Stimulated activated CD8-positive, alpha-beta memory T cell treated with anti-CD3 and anti-CD28 coated beads, Interleukin-7, amount 100 ng/mL, for 24 hours (primary cell): ENCODE measurements around the gene GNG13.
"Not testable (repeated sequence)": the region's sequence is repeated elsewhere in the genome, so short reads cannot be mapped to it uniquely, and the experiment has no call there.

ENCODE experiments used
- DNase-seq: peaks from one replicate; pipeline ENCODE4 v3.0.0-alpha.2; 2020; ENCODE audit warnings: low read depth

GNG13 gene

GRCh38 chr16:761625-762513 lies 38.7 kb downstream of the GNG13 start:
- no peak for DNase-seq

- no peak for DNase-seq
Observed at GRCh38 chr16:760545-761343, 39.8 kb downstream of the GNG13 start, which contains the start of gene MSLN. Gene MSLN (plus strand): TSS chr16:760734. CDS start chr16:762681, 1,947 bp downstream.

DNA sequence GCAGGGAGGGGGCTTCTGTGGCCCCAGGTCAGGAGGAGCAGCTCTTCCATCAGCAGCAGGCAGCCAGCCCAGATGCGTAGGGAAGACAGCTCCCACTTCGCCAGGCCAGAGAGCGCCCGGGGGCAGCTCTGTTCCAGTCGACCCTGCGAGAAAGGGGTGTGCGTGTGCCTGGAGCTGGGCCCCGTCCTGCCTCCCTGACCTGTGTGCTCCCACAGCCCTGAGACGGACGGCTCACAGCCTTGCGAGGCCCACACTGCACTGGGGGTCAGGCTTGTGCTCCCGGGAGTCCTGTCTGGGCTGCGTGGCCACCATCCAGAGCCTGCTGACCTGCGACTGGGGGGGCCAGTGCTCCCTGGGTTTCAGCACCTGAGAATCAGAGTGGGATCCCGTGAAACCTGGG lies 40.5 kb downstream of the GNG13 start:
- no peak for DNase-seq

GRCh38 chr16:759110-759910 lies 41.2 kb downstream of the GNG13 start:
- no peak for DNase-seq

DNA sequence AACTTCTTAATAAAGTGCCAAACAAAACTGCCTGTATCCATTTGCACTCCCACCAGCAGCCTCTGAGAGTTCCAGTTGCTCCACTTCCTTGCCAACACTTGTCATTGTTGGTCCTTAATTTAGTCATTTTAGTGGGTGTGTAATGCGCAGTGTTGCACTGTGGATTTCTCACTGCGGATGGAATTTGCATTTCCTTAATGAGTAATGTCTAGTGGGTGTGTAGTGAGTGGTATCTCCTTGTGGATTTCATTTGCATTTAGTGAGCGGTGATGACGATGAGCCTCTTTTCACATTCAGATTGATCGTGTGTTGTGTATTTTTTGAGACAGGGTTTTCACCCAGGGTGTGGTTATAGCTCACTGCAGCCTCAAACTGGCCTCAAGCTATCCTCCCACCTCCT lies 44.1 kb downstream of the GNG13 start:
- no peak for DNase-seq

DNA sequence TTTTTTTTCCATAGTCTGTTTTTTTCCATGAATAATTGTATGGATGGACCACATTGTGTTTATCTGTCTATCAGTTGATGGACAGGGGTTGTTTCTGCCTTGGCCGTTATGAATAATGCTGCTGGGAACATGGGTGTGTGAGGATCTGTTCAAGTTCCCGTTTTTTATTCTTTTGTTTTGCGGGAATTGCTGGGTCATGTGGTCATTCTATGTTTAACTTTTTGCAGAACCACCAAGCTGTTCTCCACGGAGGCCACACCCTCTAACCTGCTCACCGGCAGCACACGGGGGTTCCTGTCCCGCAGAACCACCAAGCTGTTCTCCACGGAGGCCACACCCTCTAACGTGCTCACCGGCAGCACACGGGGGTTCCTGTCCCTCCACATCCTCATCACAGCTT lies 45.9 kb downstream of the GNG13 start:
- DNase-seq, result no peak

GRCh38 chr16:754121-754607 lies 46.4 kb downstream of the GNG13 start:
- DNase-seq, result not testable (repeated sequence)

DNA sequence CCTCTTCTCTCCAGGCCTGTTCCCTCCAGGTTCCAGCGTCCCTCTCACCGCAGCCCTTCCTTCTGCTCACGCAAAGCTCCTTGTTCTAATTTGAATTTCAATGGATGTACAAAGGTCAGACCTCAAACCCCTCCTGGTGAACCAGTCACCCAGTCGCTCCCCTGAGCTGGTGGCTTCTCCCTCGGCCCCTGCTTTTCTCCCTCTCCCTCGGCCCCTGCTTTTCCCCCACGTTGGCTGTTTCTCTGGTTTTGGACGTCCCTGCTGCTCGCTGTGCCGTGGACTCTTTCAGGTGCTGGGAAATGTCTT lies 48.6 kb downstream of the GNG13 start:
- DNase-seq, result no peak

DNA sequence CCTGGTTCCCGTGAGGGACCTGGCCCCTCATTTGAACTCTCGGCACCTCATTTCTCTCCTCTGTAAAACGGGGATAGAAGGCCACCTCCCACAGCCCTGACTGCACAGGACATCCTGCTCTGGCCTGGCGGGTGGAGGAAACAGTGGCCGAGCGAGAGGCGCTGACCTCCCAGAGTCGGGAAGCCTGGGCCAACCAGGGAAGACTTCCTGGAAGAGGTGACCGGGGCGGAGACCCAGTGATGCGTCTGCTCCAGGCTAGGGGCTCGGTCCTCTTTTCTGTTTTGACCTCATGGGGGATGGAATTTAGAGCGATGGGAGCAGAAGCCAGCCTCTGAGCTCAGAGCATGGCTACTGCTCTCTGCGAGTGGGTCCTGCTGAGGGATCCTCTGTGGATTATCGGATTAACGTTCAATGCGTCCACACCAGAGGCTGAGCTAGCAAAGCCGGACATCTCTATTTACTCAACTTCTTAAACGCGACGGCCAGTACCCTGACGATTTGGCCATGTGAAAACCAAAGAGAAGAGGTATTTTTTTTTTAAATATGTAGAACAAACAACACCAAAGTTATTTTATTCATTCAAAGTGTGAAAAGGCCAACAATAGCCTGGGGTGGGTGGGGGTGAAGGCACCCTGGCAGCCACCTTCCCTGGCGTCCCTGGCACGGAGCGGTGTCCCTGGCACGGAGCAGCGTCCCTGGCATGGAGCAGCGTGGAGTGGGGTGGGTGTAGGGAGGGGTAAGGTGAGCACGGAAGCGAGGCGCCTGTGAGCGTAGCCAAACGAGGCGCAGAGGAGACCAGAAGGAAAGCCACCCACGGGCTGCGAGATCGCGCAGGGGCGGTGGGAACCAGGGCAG lies 49.2 kb downstream of the GNG13 start:
- no peak for DNase-seq

DNA sequence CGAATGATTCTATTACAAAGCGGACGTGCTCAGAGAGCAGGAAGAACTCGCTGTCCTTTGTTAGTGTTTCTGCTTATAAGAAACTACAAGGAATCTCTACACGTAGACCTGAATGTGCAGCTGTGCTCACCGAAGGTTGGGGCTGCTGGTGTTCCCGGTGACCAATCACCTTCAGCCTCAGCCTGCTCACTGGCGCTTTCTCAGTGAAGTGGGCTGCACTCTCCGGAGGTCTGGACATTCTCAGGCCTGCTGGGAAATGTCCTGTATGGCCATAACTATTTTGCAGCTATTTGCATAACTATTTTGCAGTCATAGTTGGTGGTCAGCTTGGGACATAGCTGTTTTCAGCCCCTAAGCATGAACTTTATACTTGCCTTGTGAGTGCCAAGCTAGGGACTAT lies 50.0 kb downstream of the GNG13 start:
- DNase-seq, result no peak

DNA sequence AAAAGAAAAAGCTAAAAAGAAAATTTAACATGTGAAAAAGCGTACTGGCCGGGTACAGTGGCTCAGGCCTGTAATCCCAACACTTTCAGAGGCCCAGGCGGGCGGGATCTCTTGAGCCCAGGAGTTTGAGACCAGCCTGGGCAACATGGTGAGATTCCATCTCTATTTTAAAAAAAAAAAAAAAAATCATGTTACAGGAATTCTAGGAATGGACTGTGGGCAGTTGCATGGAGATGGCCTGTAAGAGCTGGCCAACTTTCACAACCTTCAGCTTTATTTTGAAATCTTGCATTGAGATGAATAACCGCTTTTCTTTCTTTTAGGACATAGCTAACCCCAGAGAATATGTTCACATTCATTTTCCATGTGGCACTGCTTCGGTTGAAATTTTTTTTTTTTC lies 51.5 kb downstream of the GNG13 start:
- no peak for DNase-seq
